HG03520 (cell line): Measurements from ENCODE around the gene DCAF5.

Experiments
- ATAC-seq: cut with Tn5 transposase; IDR thresholded peaks from one replicate; pipeline ENCODE4 v1.9.1; 2021; ENCODE audit warnings: mild to moderate bottlenecking, moderate library complexity; ENCODE audit not compliant: unreplicated experiment

Gene DCAF5

DNA sequence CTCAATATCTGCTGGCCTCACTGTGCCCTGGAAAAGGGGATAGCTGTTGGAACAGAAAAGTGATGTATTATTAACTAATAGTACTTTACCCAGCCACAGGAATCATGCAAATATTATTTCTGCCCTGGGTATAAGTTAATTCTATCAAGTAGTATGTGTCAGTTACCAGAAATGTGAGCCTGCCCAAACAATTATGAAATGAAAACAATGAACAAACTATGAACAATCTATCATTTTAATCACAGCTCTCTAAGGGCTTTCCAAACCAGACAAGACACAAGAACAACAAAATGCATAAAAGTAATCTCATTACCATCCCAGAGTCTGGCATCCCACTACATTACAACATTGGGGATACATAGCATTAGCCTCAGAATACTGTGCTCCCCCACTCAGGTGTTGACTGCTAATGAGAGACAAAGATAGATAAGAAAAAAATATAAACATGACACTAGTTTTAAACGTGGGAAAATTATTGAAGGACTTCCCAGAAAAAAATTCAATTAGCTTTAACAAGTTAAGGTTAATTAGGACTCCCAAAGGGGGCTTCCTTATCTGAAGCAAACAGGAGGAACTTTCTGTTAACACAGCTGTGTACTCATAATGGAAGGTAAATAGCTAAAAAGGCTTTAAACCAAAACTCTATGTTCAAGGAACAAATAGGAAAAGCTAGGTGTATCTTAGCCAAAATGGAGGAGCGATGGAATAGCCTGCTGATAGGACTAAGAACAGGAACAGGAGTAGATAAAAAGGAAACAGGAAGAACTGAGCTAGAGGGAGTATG is 3.3 kb downstream of the DCAF5 start:
- ATAC-seq, result no peak

DNA sequence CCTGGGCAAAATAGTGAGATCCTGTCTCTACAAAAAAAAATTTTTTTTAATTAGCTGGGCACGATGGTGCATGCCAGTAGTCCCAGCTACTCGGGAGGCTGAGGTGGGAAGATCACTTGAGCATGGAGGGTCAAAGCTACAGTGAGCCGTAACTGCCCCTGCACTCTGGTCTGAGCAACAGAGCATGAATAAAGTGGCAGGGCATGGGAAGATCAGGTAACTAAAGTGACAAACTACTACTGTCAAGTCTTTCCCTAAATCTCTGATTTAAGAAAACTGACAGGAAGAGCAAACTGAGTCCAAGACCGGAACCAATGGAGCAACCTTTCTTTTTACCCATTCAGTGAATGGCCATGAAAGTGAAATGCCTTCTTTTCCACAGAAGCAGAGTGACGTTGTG is 10.8 kb downstream of the DCAF5 start:
- no peak for ATAC-seq

DNA sequence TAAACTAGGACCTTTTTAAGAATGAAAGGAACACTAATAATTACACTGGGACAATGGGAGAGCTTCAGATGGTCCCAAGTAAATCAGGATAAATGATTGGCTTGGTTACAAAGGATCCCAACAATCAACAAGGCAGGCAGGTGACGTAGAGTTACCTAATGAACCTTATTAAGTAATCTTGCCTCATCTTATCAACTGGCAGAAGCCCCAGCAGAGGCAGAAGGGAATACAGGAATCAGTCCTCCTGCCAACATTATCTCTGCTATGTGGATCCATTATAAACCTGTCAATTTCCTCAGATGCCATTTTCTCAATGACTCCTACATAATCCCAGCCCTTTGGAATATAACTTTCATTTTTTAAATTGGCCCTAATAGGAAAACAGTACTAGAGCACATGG is 11.4 kb downstream of the DCAF5 start:
- no peak for ATAC-seq

DNA sequence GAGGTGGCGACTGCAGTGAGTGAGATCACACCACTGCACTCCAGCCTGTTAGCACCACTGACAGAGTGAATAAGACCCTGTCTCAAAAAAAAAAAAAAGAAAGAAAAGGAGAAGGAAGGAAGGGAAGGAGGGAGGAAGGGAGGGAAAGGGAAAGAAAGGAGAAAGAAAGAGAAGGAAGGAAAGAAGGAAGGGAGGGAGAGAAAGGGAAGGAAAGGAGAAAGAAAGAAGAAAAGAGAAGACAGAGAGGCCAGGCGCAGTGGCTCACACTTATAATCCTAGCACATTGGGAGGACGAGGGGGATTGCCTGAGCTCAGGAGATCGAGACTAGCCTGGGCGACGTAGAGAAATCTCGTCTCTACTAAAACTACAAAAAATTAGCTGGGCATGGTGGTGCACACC is 13.2 kb downstream of the DCAF5 start:
- no peak for ATAC-seq

DNA sequence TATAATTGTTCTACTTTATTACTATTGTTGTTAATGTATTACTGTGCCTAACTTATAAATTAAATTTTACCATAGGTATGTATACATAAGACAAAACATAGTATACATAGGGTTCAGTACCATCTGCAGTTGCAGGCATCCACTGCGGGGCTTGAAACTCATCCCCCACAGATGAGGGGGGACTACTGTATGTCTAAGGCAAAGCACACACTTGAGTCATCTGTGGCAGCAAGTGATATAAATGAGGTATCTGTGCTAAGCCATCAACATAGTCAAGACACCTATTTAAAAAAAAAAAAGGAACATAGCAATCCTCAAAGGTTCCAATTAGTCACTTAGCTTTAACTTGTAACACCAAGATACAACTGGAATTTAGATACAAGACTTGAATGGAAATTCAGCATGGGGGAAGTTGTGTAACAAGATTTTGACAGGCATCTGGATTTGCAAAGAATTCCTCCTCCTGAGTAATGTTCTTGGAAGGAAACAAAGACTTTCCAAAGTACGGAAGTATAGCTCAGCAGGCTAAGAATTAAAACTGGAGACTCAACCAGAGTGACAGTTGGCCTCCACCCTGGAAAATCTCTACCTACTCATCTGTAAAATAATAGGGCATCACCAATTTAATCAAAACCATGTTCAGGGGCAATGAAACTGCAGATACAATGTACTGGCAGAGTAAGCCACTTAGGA is 14.9 kb downstream of the DCAF5 start:
- no peak for ATAC-seq

DNA sequence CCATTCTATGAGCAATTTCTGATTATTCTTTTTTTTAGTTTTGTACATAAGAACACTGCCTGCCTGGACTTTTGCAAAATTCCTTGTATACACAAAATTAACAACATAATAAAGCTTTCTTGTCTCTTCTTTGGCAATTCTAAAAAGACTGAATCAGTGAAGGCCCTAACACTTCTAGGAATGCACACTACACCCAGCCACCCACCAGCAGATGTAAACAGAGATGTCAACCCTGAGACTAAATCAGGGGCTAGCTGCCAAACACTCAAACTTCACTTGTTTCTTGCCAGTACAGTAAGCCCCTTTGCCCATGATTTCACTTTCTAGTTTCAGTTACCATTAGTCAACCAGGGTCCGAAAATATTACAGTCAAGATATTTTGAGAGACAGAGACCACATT is 15.5 kb downstream of the DCAF5 start:
- ATAC-seq, result no peak

DNA sequence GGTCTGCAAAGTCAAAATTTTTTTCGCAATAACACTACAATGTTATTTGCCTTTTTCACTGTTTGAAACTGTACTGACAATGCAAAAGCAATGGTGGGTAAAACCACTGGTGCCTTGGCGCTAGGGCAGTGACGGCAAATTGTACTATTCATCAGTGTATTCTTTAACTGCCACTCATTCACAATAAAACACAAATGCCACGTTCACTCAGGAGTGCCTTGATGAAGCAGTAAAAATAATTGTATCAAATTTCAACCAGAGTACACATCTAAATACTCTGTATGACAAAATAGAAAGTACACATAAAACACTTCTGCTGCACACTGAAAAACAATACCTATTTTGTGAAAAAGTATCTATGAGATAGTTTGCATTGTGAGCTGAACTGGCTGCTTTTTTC is 17.8 kb downstream of the DCAF5 start:
- no peak for ATAC-seq

DNA sequence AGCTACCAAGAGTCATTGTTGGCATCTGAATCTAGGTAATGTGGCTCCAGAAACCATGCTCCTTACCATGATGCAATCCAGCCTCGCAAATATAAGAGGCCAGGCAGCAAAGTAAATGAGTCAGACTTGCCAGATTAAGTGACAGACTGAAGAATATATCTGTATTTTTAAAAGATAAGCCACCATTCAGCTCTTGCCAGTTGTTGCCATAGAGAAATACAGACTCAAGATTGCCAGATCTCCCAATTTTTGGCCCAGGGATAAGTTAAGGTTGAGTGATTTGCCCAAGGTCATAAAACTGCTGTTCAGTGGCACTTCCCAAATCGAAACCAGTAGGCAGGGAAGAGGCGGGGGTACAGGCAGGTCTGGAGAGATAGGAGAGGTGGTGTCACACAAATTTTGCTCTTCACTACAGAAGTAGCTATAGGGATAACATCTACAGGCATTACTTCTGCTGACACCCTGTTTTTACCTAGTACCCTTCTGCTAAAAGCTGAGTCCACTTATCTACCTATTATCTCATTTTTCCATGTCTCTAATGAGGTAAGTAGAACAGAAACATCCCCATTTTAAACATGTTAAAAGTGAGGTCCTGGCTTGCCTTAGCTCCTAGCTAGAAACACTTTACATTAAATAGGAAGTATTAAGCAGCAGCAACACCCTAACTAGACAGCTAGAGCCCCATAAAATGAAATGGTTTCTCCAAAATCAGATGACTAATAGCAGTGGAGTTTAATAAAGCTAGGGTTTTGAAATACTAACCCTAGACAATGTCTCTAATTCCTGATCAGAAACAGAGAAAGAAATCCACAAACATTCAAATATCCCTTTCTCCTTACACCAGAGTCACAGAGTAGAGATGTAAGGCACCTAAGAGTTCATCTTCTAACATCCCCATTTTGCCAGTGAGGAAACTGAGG is 19.5 kb downstream of the DCAF5 start:
- ATAC-seq, result no peak

DNA sequence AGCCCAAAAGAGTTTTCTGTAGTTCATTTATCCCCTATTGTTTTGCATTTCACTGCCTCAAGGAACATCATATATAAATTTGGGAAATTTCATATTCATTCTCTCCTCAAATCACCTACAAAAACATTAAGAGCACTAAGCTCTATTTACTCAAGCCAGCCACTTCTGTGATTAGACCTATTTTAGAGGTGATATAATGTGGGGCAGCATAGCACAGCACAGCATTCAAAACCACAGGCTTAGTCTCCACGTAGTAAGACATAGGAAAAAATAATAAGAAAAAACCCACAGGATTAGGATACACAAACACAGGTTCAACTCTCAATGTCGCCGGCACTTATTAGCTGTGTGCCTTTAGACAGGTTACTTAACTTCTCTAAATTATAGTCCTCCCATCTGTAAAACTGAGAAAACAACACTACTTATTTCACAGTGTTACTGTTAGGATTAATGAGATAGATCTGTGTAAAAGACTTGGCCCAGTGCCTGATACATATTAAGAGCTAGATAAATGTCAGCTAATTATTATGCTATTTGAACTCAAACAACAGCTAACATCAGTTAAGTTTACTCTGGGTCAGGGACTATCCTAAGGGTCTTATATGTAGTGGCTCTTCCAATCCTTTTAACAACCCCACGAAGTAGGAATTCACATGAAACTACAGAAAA is 20.3 kb downstream of the DCAF5 start:
- no peak for ATAC-seq

DNA sequence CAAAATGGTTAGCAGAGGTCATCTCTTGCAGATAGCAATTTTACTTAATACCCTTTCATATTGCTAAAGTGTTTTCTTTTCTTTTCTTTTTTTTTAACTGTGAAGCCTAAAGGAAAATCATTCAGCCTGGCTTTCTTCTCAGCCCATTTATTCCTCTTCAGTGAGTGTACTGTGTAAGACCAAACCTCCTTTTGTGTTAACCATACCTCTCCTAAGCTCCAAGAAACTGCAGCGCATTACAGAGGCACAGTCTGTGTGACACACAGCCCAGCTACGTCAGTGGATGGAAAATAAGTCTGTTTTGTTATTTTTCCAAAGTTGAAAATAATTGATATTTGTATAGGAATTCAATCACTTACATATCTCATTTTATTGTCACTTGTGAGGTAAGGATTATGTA is 21.7 kb downstream of the DCAF5 start:
- ATAC-seq, result no peak

DNA sequence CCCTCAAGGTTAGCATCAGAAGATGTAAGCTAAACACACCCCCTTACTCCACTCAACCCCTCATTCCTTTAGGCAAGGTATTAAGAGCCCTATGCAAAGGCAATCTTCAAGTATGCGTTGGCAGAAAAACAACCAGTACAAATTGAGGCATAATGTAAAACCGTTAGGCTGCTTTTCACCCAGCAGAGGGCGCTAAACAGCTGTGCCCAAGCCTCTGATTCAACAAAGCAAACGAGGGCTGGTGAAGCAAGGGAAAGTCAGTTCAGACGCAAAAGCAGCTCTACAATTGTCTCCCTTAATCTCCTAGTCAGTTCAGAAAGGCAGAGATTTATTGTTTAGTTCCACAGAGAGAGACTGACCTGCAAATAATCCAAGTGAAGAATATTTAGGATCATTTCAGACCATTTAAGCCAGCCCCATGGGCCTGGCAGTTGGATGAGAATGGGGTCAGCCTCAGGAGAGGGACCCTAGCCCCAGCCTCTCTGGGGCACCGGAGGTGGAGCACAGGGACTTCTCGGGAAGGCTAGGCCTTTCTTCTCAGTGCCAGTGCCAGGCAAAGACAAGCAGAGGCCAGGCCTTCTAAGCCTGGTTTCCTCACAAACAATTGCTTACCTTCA is 23.5 kb downstream of the DCAF5 start:
- ATAC-seq, result no peak

DNA sequence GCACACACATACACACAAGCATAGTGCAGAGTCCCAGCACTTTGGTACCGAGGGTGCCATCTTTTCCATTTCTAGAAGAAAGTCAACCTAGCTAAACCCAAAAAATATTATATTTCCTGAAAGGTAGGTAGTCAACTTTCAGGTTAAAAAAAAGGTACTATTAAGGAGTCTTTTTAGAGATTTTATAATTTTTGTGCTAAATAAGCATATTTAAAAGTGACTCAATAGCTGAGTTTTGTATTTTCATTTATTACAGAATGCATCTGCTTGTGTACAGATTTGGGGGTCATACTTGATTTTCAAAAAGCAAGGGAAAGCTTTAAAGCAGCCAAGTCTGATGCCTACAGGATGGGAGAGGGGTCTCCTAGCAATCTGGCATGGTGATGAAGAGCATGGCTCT is 34.6 kb downstream of the DCAF5 start:
- no peak for ATAC-seq

DNA sequence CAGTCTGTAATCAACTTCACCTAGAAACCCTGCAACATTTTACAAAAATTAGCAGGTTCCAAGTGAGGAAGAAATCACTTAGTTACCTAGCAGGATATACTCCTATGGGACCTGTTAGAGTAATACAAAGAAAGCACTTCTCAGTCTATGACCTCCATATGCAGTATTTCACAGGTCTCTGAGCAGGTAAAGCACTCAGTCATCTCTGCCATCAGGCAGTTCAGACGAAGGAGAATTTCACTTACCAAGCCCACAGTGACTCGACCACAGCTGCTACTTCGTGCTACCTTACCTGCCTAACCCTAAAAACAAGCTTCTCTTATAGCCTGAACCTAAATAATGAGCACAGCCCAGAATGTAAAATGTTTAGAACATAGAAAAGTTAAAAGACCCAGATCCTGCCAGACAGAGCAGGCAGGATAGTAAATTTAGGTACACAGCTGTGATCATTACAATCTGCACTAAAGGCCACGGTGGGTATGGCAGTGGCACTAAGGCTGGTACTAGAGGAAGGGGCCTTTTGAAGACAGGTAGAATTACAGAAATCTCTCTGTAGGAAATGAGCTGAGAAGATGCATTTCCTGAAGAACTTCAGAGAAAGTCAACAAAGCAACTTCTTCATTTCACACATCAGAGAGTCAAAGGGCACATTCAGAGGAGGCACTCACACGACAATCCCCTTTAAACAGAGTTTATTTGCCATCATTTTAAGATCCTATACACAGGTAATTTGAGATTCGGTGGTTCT is 35.7 kb downstream of the DCAF5 start:
- no peak for ATAC-seq

DNA sequence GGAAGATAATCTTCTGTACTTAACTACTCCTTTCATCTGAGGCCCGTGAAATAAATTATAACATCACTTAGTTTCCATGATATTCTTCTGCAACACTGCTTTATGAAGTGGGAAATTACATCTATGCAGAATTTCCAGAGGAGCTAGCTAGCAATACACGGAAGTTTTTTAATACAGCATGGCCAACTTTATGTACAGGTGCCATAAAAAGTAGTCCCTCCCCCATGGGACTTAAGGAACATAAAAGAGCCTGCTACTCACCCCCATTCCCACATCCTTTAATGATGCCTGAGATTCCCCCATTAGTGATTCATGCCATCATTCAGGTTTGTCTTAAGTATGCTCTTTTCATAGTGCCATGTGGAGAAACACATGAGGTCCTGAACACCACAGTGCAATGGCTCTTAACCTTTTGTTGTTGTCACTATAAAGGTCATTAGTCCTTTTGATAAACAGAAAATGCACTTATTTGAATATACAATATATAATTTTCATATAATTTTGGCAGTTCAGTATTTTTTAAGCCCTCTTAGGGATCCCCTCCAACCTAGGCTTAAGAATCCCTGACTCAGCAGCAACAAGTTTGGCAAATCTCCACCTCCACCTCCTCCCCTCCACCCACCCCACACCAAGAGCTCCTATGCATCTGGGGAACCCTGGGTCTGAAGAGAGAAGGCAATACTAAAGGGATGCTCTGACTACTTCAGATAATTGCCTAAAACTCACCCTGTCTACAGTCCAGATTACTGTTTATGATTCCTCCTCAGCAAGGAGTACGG is 37.3 kb downstream of the DCAF5 start:
- ATAC-seq, result no peak

DNA sequence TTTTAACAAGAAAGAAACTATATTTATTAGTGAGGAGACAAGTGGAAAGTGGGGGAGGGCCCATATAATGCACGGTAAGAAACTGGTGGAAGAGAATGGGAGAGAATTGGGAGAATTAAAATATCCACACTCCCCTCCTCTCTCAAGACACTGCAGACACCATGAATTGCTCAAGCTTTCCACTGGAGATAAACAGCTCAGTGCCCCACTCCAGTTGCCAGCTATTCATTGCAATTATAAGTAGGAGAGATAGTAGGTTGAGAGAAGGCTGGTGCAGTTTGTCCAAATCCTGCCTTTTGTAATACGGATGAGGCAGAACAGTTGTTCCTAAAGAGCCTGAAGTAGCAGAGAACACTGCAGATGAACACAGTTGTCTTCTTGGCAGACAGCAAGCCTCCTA is 38.2 kb downstream of the DCAF5 start:
- no peak for ATAC-seq

DNA sequence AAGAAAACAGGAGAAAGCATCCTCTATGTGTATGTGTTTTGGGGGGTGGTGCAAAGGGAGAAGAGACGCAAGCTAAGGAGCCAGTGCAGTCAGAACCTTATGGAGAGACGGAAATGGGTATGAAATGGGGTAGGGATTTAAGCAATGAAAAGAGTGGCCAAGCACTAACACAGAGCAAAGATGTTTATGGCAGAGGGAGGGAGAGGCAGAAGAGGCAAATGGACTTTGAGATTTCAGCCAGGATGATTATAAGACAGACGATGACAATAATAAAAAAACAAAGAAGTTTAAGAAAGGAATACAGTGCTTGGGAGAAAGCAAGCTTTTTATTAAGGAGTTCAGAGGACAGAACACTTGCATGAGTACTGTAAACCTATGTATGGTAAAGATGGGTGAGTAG is 44.6 kb downstream of the DCAF5 start:
- no peak for ATAC-seq

DNA sequence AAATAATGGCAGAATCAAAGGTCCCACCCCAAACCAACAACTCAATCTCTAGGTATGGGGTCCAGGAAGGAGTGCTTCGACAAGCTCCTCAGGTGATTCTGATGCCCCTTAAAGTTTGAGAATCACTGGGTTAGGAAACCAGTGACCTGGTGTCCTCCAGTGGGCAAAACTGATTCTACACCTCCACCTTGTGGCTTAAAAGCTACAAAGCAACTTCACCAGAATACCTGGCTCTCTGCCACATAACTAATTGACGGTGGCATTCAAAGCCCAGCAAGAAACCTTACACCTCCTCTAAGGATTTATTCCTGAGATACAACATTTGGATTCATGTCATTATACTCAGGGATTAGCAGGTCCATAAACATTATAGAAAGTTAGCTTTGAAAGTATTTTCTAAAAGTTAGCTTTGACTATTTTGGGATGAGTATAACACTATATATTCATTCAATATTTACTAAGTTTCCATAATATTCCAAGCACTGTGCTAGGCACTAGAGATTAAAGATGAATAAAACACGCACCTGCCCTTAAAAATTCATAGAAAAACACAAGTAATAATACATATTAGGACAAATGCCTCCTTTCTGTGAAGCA is 45.4 kb downstream of the DCAF5 start:
- no peak for ATAC-seq

DNA sequence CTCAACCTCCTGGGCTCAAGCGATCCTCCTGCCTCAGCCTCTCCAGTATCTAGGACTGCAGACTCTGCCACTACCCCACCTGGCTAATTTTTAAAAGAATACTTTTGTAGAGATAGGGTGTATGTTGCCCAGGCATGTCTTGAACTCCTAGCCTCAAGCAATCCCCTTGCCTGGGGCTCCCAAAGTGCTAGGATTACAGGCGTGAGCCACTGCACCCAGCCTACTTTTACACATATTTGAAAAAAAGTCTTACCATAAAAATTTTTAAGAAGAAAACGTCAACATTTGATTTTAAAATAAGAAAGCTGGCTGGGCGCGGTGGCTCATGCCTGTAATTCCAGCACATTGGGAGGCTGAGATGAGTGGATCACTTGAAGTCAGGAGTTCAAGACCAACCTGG is 46.5 kb downstream of the DCAF5 start:
- no peak for ATAC-seq

DNA sequence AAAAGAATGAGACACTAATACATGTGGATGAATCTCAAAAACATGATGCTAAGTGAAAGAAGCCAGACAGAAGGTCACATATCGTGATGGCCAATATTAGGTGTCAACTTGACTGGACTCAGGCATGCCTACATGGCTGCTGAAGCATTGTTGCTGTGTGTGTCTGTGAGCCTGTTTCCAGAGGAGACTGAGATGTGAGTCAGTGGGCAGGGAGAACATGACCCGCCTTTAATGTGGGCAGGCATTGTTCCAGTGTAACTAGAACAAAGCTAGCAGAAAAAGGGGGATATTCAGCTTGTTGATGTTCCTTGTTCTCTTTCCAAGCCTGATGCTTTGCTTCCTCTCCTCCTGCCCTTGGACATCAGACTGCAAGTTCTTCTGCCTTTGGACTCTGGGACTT is 47.6 kb downstream of the DCAF5 start:
- no peak for ATAC-seq
